Neural crest cell (in vitro differentiated cells): ENCODE results near the gene ARL11. TPM values are rescaled to one million over a fixed set of nuclear protein-coding genes. Genes with fewer than 3 reads are reported as not detected.
A peak's percentile ranks its signal among the peaks of the same experiment; 100 is the strongest.
"Not testable (repeated sequence)": the region's sequence is repeated elsewhere in the genome, so short reads cannot be mapped to it uniquely, and the experiment has no call there.

Experiments used
- DNase-seq: peaks from one replicate; pipeline ENCODE4 v3.0.0; 2021; ENCODE audit warnings: low read depth, mixed read lengths, low spot score
- H3K27ac Mint-ChIP-seq: one replicate; pipeline ENCODE4 v1.8.0; 2021; ENCODE audit warnings: mild to moderate bottlenecking, mixed read lengths; ENCODE audit not compliant: unreplicated experiment
- H3K27me3 Mint-ChIP-seq: 2 replicates; pipeline ENCODE4 v1.8.0; 2021; ENCODE audit warnings: low read depth, mild to moderate bottlenecking, mixed read lengths
- H3K36me3 Mint-ChIP-seq: 2 replicates; pipeline ENCODE4 v1.8.0; 2021; ENCODE audit warnings: low read depth, mild to moderate bottlenecking, mixed read lengths
- H3K4me1 Mint-ChIP-seq: 2 replicates; pipeline ENCODE4 v1.8.0; 2021; ENCODE audit warnings: mixed read lengths
- H3K4me3 Mint-ChIP-seq: one replicate; pipeline ENCODE4 v1.8.0; 2021; ENCODE audit warnings: mild to moderate bottlenecking, mixed read lengths
- H3K9me3 Mint-ChIP-seq: 2 replicates; pipeline ENCODE4 v1.8.0; 2021; ENCODE audit warnings: mixed read lengths
- CTCF ChIP-seq: fragments of 200-600 bp; sonication (generic); conservative IDR thresholded peaks from 2 replicates; pipeline ENCODE4 v1.5.0; 2021; ENCODE audit warnings: antibody characterized with exemption, mild to moderate bottlenecking
- total RNA-seq: library from RNA; stranded (reverse); gene quantifications from 2 replicates; pipeline ENCODE4 v1.2.1, GENCODE V29; 2021

The ARL11 gene
- total RNA-seq, 1 donor from 2014 or later, result not detected

DNA sequence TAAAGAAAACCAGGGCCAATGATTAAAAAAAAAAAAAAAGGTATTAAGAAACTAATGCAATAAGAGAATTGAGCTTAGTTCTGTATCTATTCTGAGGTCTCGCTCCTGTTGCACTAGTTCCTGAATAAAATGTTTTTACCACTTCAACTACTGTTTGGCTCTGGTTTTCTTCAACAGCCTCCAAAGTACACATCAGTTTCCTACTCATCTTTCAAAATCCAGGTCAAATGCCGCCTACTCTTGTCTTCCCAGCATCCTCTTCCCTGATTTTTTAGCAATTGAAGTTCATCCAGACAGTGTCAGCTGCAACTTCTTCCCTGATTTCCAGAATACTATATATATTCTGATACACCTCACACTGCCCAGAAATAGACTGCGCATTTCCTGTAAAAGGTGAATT lies 41.6 kb upstream of the ARL11 start:
- H3K9me3 Mint-ChIP-seq, result no peaks in the 10 kb centered on the region
- TF ChIP-seq CTCF, result no peak
- peak overlapping the region; percentile 90 for H3K4me3 Mint-ChIP-seq
- H3K27me3 Mint-ChIP-seq, result no peaks in the 10 kb centered on the region
- H3K27ac Mint-ChIP-seq, result no peak overlapping the region
- no peak for DNase-seq
- peaks cover 24% of the 10 kb centered on the region for H3K4me1 Mint-ChIP-seq
- peaks cover 1% of the 10 kb centered on the region for H3K36me3 Mint-ChIP-seq

- no peaks in the 10 kb centered on the region for H3K9me3 Mint-ChIP-seq
- H3K4me1 Mint-ChIP-seq, result peaks cover 24% of the 10 kb centered on the region
- DNase-seq, result no peak
- TF ChIP-seq CTCF, result no peak
- no peaks in the 10 kb centered on the region for H3K27me3 Mint-ChIP-seq
- no peak overlapping the region for H3K27ac Mint-ChIP-seq
- H3K36me3 Mint-ChIP-seq, result no peaks in the 10 kb centered on the region
- peak overlapping the region; percentile 90 for H3K4me3 Mint-ChIP-seq
These were observed 40.9 kb upstream of the ARL11 start for GRCh38 chr13:49587311-49587847.

- peaks cover 11% of the 10 kb centered on the region for H3K4me1 Mint-ChIP-seq
- not testable (repeated sequence) for DNase-seq, H3K27me3 Mint-ChIP-seq, H3K9me3 Mint-ChIP-seq, H3K27ac Mint-ChIP-seq, H3K4me3 Mint-ChIP-seq, H3K36me3 Mint-ChIP-seq
These were observed 37.6 kb upstream of the ARL11 start for GRCh38 chr13:49590714-49591113.

DNA sequence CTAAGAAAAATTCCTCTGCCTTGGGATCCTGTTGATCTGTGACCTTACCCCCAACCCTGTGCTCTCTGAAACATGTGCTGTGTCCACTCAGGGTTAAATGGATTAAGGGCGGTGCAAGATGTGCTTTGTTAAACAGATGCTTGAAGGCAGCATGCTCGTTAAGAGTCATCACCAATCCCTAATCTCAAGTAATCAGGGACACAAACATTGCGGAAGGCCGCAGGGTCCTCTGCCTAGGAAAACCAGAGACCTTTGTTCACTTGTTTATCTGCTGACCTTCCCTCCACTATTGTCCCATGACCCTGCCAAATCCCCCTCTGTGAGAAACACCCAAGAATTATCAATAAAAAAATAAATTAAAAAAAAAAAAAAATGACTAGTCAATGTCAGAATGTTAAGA lies 34.4 kb upstream of the ARL11 start:
- not testable (repeated sequence) for H3K4me1 Mint-ChIP-seq, H3K36me3 Mint-ChIP-seq, H3K27ac Mint-ChIP-seq, DNase-seq, H3K4me3 Mint-ChIP-seq, H3K27me3 Mint-ChIP-seq, H3K9me3 Mint-ChIP-seq

- Mint-ChIP-seq H3K27ac (no peak overlapping the region), H3K27me3 (no peaks in the 10 kb centered on the region), H3K9me3 (peaks cover 3% of the 10 kb centered on the region), H3K36me3 (no peaks in the 10 kb centered on the region), H3K4me3 (no peak overlapping the region), H3K4me1 (no peaks in the 10 kb centered on the region)
- DNase-seq, result no peak
- no peak for TF ChIP-seq CTCF
These were observed 33.7 kb upstream of the ARL11 start for GRCh38 chr13:49594576-49594975.

DNA sequence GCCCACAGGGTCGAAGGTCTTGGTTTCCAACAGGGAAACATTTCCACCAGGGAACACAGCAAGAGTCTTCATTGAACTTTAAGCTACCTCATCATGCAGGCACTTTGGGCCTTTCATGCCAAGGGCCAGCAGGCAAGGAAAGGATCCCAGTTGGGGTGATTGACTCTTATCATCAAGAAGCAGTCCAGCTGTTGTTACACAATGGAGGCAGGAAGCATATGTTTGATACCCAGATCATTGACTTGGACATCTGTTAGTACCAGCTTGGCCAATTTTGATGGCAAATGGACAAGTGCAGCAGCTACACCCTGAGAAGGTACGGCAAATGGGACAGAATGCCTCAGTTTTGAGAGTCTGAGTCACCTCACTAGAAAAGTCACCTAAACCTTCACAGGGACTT lies 32.1 kb upstream of the ARL11 start:
- no peak overlapping the region for H3K4me3 Mint-ChIP-seq
- no peaks in the 10 kb centered on the region for H3K36me3 Mint-ChIP-seq
- no peak overlapping the region for H3K27ac Mint-ChIP-seq
- DNase-seq, result no peak
- peaks cover 3% of the 10 kb centered on the region for H3K9me3 Mint-ChIP-seq
- no peak for TF ChIP-seq CTCF
- H3K27me3 Mint-ChIP-seq, result no peaks in the 10 kb centered on the region
- H3K4me1 Mint-ChIP-seq, result no peaks in the 10 kb centered on the region
